HG03432 (cell line): Measurements from ENCODE around the gene TAGLN.
"Not testable (repeated sequence)": the region's sequence is repeated elsewhere in the genome, so short reads cannot be mapped to it uniquely, and the experiment has no call there.

ENCODE experiments used
- ATAC-seq: cut with Tn5 transposase; IDR thresholded peaks from one replicate; pipeline ENCODE4 v1.9.1; 2021; ENCODE audit warnings: mild to moderate bottlenecking, moderate library complexity; ENCODE audit not compliant: unreplicated experiment

Gene TAGLN

DNA sequence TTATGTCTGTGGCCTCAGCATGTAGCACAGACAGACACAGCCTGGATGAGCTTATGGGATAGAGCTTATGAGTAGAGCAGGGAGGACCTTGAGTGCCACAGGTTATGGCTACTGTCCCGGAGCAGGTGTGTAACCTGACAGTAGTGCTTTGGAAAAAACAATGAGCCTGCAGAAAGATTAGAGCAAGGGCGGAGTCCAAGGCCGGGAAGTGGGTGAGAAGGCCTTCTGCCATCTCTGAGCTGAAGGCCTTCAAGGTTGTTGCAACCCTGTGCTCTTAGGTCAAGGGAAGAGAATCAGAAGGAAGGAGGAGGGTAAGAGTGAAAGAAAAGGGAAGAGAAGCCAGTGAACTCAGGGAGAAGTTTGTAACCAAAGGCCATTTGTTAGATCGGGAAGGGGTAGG, 3.9 kb upstream of the TAGLN start:
- ATAC-seq: no peak

DNA sequence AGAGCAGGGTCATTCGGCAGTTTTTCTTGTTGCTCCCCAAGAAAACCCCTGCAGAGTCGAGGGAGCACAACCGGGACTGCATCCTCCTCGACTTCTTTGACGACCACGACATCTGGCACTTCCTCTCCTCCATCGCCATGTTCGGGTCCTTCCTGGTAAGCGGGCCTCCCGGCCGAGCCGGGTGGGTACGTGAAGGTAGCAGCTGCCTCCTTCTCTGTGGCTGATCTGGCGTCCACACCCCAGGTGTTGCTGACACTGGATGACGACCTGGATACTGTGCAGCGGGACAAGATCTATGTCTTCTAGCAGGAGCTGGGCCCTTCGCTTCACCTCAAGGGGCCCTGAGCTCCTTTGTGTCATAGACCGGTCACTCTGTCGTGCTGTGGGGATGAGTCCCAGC, 3.4 kb upstream of the TAGLN start:
- ATAC-seq: no peak

DNA sequence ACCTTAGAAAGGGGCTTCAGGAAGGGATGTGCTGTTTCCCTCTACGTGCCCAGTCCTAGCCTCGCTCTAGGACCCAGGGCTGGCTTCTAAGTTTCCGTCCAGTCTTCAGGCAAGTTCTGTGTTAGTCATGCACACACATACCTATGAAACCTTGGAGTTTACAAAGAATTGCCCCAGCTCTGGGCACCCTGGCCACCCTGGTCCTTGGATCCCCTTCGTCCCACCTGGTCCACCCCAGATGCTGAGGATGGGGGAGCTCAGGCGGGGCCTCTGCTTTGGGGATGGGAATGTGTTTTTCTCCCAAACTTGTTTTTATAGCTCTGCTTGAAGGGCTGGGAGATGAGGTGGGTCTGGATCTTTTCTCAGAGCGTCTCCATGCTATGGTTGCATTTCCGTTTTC, 2.2 kb upstream of the TAGLN start:
- ATAC-seq: no peak

DNA sequence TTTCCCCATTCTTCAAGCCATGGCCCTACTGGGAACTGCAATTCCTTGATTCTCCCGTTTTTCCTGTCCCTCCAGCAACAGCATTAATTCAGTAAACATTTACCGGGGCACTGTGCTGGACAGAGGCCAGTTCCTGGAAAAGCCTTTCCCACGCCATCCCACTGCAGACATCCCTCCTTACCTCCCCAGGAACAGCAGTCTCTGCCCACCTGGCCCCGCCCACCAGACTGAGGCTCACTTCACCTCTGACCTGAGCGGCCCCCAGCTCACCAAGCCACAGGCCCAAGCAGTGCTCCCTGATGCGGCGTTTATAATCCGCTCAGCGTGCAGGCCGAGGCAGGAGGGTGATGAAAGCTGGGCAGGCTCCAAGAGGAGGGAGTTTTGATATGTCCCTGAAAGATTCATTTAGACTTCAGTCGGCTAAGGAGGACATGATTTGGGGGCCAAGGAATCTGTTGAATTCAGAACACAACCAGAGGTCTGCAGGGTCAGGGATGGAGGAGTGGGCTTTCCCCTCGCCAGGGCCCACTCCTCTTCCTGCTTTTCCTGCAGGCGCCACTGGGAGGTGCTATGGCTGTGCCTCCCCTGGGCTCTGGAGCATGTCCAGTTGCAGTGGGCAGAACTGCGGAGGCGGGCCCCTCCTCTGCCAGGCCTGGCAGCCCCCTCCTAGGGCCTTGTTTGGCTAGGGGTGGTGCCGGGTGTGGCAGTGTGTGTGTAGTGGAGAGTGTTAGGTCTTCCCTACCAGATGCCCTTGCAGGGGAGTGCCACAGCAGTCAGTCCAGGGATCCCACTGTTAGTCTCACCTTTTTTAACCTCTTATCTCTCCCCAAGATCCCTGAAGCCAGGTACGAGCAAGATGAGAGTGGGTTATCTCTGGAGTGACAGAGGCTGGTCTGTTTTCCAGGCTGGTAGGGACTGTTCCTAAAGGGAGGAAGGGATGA, 1.4 kb upstream of the TAGLN start:
- no peak for ATAC-seq

DNA sequence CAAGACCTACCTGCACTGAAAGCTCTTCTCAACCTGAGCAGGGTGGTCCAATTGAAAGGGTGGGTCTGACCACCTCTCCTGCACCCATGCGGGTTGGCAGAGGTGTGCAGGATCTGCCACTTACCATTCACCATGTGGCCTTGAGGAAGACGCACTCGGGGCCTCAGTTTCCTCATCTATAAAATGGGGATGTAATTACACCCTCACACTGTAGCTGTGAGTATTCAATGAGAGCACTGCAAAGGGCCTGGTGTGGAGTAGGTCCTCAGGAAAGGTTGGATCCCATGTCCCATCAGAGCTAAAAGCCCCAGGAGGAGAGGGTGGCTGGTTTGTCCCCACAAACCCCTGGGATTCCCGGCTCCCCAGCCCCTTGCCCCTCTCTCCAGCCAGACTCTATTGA, 557 bp upstream of the TAGLN start:
- no peak for ATAC-seq

DNA sequence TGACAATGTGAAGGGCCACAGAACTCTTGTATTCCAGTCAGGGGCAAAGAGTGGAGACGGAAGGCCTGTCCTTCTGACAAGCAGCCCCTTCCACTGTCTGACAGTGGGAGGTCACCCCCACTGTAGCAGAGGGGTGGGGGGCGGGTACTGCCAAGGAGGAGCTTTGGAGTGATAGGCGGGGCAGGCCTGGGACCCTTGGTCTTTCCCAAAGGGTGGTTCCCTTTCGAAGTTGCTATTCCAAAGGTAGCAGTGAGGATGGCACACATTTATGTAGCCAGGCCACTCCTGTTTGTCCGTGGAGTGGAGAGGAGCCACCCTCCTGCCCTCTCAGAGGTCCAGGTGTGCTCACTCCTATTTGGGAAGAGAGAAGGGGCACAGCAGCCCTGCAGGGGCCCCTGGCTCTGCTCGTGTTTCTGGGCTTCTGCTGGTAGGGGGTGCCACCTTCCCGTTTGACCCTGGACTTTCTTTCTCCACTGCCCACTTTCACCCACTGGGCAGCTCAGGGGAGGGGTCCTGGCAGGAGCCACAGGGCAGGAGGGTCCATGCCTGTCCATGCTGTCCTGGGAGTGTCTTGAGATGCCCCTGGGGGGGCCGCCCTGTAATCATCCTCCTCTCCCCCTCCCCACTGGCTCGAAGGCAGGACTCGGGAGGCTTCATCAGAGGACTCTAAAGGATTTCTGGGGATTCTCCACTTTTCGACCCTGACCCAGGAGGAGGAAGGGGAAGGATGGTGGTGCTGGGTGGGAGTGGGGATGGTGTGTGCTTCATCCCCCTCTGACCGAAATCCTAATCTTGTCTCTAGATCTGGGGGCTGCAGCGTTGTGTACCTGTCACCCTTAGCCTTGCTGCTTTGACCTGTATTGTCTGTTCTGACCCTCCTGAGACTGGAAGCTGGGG, 994 bp downstream of the TAGLN start:
- ATAC-seq: no peak

DNA sequence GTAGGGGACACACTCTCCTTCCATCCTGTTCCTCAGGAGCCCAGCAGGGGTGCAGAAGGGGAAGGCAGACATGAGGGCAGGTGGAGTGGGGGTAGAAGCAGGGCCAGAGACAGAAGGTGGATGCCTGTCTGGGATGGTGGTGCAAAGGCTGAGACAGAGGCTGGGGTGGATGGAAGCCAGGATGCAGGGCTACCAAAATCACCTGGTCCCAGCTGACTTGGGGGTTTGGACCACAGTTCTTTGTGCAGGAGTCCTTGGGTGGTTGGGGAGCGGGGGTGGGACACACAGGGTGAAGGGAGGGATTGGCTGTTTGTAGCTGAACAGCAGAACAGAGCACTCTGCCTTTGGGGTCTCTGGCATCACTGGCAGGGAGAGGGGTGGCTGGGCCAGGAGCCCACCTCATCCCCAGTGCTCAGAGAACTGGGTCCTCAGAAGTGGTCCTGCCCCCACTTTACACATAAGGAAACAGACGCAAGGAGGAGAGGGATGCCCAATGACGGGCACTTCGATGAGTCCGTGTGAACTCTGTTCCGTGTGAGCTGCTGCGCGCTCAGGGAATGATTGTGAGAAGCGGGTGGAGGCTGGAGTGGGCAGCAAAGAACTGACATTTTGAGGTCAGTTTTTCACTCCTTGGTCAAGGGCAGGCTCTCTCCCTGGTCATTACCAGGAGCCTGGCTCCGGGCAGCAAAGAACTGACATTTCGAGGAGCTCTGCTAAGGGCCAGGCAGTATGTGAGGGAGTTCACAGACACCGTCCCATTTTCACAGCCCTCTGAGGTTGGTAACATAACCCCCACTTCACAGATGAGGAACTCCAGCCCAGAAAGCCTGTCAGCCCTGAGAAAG, 1.9 kb downstream of the TAGLN start:
- ATAC-seq: no peak

DNA sequence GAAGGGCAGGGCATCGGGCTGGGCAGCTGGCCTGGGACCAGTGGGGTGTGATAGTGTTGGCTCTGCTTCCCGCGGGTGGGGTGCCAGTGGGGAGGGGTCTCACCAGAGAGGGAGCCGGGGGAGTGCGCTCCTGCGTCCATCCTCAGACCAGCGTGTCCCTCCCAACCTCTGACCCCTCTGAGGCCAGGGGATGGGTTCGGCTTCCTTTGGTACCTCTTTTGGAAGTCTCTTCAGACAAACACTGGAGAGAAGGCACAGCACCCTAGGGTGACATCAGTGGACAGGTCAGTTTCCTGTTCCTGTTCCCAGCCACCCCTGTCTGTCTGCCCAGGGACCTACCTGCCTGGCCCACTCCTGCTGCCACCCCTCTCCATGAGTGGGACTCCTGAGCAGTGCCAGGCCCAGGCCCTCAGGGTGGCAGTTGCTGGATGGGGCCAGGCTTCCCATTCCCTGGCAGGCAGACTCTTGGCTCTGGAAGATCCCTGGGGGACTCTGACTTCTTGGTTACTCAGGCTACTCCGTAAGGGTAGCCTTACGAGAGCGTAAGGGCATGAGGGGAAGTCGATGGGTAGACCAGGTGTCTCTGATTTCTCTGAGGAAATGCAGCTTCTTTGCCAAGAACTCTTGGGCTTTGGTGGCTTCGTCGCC, 2.6 kb downstream of the TAGLN start:
- no peak for ATAC-seq

DNA sequence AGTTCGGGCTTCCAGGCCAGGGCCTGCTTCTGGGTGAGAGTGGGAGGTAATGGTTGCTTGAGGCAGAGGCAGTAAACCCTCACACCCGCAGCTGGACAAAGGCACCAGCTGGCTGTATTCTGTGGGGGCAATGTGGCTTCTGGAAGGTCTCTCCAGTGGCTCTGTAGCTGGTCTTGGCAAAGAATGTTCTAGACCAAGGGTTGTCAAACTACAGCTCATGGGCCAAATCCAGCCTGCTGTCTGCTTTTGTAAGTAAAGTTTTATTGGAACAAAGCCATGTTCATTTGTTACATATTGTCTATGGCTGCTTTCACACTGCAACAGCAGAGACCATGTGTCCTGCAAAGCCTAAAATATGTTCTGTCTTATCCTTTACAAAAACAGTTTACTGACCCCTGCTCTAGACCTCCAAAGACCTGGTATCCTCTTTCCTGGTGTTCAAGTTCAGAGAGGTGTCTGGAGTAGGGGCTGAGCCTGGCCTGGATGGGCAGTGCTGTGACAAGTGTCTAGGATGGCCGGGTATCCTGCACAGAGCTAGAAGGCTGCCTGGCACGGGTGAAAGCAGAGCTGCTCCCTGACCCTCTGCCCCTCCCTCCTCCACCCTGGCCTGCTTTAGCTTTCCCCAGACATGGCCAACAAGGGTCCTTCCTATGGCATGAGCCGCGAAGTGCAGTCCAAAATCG, 3.4 kb downstream of the TAGLN start:
- no peak for ATAC-seq

DNA sequence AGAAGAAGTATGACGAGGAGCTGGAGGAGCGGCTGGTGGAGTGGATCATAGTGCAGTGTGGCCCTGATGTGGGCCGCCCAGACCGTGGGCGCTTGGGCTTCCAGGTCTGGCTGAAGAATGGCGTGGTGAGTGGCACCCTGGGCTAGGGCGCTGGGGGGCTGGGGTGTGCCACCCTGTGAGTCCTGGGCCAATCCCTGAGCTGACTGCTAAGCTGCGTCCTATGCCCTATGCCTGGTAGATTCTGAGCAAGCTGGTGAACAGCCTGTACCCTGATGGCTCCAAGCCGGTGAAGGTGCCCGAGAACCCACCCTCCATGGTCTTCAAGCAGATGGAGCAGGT, 3.9 kb downstream of the TAGLN start:
- ATAC-seq: no peak

DNA sequence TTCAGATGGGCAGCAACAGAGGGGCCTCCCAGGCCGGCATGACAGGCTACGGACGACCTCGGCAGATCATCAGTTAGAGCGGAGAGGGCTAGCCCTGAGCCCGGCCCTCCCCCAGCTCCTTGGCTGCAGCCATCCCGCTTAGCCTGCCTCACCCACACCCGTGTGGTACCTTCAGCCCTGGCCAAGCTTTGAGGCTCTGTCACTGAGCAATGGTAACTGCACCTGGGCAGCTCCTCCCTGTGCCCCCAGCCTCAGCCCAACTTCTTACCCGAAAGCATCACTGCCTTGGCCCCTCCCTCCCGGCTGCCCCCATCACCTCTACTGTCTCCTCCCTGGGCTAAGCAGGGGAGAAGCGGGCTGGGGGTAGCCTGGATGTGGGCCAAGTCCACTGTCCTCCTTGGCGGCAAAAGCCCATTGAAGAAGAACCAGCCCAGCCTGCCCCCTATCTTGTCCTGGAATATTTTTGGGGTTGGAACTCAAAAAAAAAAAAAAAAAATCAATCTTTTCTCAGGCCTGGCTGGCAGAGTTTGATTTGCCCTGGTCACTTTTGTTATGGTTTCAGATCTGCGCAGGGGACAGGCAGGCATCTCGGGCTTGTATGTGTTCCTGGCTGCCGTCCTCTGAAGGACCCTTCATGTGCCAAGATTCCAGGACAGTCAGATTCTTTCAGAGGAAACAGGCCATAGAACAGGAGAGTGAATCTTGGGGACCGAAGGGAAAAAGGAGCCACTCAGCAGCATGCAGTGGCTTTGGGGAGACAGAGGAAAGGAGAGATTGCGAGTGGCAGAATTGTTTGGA, 5.3 kb downstream of the TAGLN start:
- ATAC-seq: no peak

DNA sequence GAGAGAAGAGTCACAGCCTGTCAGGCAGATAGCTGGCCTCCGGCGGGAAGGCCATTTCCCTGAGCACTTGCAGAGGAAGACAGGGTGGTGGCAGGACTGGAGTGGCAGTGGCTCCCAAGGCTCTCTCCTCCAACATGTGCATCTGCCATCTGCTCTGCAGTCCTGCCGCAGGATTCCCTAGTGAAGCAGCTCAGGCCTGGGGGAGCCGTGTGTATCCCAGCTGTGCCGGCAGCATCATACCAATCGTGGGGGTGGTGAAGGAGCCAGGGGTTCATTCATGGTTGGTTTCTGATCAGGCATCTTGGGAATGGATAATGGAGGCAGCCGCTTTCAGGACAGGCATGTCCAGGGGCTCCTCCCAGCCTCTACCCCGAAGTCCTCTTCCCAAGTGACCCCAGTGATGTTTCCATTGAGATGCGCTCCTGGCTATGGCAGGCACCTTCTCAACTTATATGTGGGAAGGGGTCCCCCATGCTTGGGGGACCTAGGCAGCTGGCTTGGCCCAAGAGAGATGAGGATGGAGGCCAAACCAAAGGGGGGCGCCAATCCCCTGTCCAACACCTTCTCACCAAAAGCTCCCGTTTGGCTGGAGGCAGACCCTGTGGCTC, 6.1 kb downstream of the TAGLN start:
- ATAC-seq: no peak

DNA sequence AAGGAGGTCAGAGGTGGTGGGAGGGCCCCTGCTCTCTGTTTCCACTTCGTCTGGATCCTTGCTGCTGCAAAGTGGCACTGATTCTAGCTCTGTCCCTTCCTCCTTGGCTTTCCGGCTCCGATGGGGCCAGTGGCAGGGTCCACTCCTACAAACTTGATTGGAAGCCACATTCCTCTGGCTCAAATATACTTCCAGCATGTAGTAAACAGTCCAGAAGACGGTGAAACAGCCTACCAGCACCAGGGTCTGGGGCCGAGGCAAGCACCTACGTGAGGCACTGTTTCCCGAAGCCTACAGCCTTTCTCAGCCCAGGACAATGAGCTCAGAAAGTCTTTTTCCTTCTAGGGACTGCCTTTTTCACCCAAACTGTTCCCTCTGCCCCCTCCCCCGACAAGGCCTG, 6.9 kb downstream of the TAGLN start:
- not testable (repeated sequence) for ATAC-seq

DNA sequence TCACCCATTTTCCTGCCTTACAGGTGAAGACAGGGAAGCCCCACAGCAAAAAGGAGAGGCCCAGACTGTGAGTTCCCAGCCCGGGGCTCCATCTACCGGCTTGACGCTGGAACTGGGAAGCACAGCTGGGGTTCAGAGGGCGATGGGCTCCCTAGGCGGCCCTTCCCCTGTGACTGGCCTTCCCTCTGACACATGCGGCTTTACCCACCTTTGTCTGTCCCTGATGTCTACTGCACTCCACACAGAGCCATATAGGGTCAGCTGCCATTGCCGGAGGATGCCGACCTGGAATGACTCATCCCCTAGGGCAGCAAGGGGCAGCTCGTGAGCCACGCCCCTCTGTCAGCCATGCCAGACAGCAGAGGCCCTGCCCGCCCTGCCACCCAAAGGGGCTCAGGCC, 7.7 kb downstream of the TAGLN start:
- ATAC-seq: not testable (repeated sequence)

DNA sequence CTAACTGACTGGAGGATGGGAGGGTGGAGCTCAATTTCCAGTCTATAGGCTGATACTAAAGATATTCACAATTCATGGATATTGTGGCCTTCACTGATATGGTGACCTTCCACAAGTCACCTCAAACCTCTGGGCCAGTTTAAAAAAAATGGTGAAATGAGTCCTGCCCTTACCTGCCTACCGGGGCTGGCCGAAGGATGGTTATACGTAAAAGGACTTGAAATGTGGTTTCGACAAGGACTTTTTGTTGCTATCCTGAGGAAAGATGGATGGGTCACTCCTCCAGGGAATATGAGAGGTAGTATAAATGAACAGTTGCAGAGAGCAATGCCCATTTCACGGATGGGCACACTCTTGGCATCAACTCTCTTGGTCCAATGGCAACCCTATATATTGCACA, 8.3 kb downstream of the TAGLN start:
- ATAC-seq: not testable (repeated sequence)

DNA sequence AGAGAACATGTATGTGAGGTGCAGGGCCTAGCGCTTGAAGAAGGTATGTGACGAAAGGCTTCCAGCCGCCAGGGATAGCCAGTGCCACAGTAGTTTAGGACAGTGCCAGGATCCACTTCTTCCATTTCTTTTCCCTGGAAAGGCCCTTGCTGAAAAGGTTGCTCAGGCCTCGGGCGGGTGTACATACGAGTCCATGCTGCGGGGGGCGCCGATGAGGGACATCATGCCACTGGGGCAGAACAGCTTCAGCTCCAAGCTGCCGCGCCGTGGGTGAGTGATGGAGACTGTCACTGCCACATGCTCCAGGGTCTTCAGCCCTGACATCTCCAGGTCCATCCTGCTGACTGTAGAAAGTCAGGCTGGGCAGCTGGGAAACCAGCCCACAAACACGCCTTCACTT, 9.5 kb downstream of the TAGLN start:
- ATAC-seq: not testable (repeated sequence)

DNA sequence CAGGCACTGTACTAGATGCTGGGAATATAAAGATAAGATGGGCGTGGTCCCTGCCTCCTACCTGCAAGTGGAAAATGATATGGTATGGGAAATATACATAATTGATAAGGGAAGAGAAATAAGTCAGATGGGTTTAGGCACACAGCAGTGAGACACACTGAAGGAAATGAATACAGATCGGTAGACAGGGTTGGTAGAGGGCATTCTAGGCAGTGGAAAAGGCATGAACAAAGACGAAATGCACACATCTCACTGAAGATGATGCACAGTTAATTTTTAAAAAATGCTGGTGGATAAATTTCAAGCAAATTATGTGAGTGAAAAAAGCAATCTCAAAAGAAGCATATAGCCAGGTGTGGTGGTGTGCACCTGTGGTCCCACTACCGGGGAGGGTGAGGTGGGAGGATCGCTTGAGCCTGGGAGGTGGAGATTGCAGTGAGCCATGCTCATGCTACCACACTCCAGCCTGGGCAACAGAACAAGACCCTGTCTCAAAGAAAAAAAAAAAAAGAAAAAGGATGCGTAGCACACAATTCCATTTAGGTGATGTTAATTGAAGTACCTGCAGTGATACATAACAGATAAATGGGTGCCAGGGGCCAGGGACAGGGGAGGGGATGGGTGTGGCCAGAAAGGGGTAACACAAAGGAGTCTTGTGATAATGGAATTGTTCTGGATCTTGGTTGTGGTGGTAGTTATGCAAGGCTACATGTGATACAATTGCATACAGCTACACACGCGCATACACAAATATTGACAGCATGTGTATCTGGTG, 10.4 kb downstream of the TAGLN start:
- not testable (repeated sequence) for ATAC-seq

DNA sequence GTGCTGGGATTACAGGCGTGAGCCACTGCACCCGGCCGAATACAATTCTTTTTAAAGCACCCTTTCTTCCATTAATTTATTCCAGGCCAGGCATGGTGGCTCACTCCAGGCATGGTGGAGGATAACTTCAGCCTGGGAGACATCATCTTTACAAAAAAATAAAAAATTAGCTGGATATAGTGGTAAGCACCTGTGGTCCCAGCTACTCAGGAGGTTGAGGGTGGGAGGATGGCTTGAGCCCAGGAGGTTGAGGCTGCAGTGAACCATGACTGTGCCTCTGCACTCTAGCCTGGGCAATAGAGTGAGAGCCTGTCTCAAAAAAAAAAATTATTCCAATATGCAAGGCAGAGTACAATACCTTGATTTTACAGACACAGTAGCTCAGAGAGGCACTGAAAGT, 11.4 kb downstream of the TAGLN start:
- ATAC-seq: no peak
